Mammary epithelial cell (primary cell): ENCODE measurements around the gene SH3RF3.

Experiments
- EZH2 ChIP-seq: IDR thresholded peaks from 2 replicates; pipeline ENCODE4 v1.6.1; 2012; ENCODE audit warnings: low read length, inconsistent platforms, borderline replicate concordance
- TF ChIP-seq, protein P1 (sequence below), 2 donors: IDR thresholded peaks in 1 of 2; conservative IDR thresholded peaks in 1 of 2; 2 replicates each; pipeline ENCODE4 v1.5.1; 2011 to 2012; ENCODE audit warnings: inconsistent platforms in 2 of 2, low read length in 2 of 2, mild to moderate bottlenecking in 2 of 2, control low read depth in 1 of 2, low read depth in 1 of 2; ENCODE audit not compliant: insufficient read depth in 1 of 2; ENCODE audit errors: extremely low read depth in 1 of 2

GRCh38 chr2:109442715-109443319 lies 313.8 kb downstream of the SH3RF3 start:
- no peak for TF ChIP-seq EZH2
- TF ChIP-seq, protein P1, sequence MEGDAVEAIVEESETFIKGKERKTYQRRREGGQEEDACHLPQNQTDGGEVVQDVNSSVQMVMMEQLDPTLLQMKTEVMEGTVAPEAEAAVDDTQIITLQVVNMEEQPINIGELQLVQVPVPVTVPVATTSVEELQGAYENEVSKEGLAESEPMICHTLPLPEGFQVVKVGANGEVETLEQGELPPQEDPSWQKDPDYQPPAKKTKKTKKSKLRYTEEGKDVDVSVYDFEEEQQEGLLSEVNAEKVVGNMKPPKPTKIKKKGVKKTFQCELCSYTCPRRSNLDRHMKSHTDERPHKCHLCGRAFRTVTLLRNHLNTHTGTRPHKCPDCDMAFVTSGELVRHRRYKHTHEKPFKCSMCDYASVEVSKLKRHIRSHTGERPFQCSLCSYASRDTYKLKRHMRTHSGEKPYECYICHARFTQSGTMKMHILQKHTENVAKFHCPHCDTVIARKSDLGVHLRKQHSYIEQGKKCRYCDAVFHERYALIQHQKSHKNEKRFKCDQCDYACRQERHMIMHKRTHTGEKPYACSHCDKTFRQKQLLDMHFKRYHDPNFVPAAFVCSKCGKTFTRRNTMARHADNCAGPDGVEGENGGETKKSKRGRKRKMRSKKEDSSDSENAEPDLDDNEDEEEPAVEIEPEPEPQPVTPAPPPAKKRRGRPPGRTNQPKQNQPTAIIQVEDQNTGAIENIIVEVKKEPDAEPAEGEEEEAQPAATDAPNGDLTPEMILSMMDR (conservative IDR thresholded peaks at IDR 0.05 in 1 of 2, IDR thresholded peaks at IDR 0.05 in 1 of 2; ENCODE audit: extremely low read depth in 1 of 2, insufficient read depth in 1 of 2, low read depth in 1 of 2, low read length in 2 of 2) = no peak
